T1000 (cell line): ENCODE measurements around the gene GRM1.
A peak's percentile ranks its signal among the peaks of the same experiment; 100 is the strongest.

Source experiments
- DNase-seq: peaks from one replicate; lab custom pipeline; 2025; ENCODE audit warnings: mixed read lengths; lab: John Stamatoyannopoulos, UW

The GRM1 gene

GRCh38 chr6:146028851-146029572, at the start of gene GRM1:
TSS of gene GRM1 (plus strand) at chr6:146029062. CDS start at chr6:146029518, 456 bp downstream.
- no peak for DNase-seq

DNA sequence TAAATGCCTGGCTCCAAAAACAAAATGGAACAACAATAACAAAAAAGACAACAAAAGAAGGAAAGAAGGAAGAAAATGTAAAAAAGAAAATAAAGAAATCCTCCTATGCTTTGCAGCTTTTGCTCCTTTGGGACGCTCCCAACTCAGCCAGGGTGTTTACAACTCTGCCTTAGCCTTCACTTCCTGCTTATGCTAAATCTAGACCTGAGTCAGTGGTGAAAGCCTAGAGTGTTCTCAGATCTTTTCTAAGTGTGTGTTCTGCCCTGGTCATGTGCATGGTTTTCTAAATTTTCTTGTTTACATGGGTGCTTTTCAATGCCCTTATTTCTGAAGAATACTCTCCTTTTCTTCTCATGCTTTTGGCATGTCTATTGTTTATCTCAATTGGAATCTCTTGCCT, 19.5 kb upstream of the GRM1 start:
- DNase-seq: no peak

GRCh38 chr6:146014233-146014632, 14.6 kb upstream of the GRM1 start:
- no peak for DNase-seq

GRCh38 chr6:146017672-146018071, 11.2 kb upstream of the GRM1 start:
- DNase-seq: no peak

GRCh38 chr6:146026873-146027272, 2.0 kb upstream of the GRM1 start:
- no peak for DNase-seq

GRCh38 chr6:146027586-146028251, 1.1 kb upstream of the GRM1 start:
- no peak for DNase-seq

- no peak for DNase-seq
Measured at GRCh38 chr6:146028252-146028795, 538 bp upstream of the GRM1 start.

DNA sequence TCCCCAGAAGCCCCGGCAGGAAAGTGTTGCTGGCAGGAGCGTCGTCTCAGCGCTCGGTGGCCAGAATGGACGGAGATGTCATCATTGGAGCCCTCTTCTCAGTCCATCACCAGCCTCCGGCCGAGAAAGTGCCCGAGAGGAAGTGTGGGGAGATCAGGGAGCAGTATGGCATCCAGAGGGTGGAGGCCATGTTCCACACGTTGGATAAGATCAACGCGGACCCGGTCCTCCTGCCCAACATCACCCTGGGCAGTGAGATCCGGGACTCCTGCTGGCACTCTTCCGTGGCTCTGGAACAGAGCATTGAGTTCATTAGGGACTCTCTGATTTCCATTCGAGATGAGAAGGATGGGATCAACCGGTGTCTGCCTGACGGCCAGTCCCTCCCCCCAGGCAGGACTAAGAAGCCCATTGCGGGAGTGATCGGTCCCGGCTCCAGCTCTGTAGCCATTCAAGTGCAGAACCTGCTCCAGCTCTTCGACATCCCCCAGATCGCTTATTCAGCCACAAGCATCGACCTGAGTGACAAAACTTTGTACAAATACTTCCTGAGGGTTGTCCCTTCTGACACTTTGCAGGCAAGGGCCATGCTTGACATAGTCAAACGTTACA, 817 bp downstream of the GRM1 start:
- DNase-seq: no peak

DNA sequence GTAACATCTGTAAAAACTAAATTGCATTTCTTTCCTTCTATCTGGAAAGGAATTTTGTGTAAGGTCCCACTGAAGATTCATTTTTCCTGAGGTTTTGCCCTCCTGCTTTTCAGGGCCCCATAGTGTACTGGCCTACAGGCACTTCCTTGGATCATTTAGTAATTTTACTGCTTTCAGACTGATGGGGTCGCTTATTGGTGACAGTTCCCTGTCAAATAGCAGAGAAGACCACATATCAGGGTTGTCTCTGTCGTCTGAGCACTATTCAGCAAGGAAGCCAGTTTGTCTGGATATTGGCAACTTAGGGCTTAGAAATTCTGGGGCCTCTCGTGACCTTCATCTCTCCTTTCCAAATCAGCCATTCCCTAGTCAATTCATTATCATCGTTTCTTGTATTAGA, 3.5 kb downstream of the GRM1 start:
- DNase-seq: no peak

DNA sequence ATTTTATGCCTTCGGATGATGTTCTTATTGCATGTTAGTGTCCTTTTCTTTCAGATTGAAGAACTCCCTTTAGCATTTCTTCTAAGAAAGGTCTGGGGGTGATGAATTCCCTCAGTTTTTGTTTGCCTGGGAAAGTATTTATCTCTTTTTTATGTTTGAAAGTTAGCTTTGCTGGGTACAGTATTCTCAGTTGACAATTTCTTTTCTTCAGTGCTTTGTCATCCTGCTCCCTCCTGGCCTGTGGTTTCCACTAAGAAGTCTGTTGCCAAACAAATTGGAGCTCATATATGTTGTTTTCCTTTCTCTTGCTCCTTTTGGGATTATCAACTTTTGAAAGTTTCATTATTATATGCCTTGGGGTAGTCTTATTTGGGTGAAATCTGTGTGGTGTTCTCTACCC, 11.5 kb downstream of the GRM1 start:
- DNase-seq: no peak

- DNase-seq: no peak
Measured at GRCh38 chr6:146041282-146041681, 12.4 kb downstream of the GRM1 start.

DNA sequence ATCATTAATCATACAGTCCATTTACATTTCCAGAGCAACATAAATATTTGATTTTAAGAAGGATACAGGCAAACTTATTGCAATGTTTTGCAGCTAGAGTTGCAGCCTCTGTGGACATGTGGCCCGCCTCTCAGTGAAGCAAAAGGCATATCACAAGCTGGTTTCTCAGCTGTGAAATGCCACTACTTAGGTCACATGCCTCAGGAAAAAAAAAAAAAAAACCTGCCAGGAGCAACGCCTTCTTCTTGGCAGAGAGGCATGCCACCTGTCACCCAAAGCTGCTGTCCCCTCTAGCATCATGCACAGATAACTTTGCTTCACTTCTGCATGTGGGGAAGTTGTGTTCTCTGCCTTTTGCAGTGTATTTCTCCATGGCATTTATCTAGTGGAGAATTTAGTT, 18.5 kb downstream of the GRM1 start:
- no peak for DNase-seq

DNA sequence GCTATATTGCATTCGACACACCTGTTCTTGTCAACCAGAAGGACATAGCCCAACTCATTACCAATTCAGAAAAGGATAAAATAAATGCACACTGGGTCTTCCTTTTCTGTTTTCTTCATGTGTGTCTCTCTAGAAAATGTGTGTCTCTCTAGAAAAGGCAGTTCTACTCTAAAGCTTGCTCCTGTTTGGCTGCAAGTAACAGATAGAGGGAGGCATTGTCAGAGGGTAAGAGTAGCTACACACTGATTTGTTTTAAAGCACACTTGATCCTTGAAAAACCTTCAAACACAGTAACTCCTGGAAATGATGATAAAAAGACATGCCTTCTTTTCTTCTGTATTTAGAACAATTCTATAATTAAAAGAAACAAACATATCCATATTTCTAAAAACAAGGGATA, 21.3 kb downstream of the GRM1 start:
- DNase-seq: no peak

DNA sequence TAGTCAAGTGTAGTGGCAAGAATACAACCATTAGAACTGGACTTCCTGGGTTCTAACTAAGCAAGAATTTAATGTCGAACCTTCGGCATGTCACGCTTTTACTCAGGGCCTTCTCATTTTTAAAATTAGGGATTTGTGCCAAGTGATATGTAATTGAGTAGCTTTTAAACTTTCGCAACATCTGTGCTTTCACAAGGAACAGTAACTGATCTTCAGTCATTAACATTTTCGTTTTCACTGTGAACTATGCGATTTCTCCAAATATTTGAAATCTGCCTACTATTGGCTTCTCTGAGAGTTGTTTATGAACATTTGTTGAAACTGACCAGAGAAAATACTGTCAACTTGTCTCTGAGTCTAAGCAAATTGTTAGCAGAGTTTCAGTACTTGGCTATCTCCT, 27.6 kb downstream of the GRM1 start:
- no peak for DNase-seq

DNA sequence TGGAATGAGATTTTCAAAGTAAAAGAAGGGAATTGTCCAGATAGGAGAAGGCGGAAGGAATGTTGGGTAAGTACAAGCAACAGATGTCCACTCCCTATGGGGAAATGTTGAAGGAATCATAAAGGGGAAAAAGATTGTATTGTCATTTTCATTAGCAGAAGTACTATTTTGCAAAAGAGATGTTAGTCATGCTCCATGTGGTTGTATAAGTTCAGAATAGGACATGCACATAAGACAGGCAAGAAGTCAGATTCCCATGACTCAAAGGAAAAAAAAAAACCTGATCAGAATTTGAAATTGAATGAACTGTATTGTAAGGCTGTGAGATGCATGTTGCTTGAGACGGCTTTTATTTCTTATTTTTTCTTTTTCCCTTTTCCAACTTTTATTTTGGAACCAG, 36.8 kb downstream of the GRM1 start:
- DNase-seq: no peak

GRCh38 chr6:146066506-146066905, 37.6 kb downstream of the GRM1 start:
- no peak for DNase-seq

- DNase-seq: no peak
Measured at GRCh38 chr6:146071781-146072180, 42.9 kb downstream of the GRM1 start.

GRCh38 chr6:146077992-146078391, 49.1 kb downstream of the GRM1 start:
- DNase-seq: no peak

GRCh38 chr6:146087386-146087785, 58.5 kb downstream of the GRM1 start:
- no peak for DNase-seq

DNA sequence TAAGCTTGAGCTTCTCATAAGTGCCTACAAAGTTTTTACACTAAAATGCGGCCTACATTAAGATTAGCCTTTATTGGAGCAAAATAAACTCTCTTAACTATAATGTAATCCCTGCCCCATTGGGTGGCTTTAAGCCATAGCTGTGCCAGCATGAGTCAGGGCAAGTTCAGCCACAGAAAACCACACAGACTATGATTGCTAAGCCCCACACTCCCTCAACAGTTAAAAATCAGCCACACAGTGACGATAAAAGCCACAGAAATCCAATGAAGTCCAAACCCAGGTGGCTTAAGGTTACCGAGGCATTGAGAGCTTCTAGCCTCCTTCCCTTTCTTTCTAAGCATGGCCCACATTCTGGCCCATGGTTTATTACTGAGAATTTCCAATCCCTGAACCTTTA, 61.6 kb downstream of the GRM1 start:
- DNase-seq: peak; percentile 4

DNA sequence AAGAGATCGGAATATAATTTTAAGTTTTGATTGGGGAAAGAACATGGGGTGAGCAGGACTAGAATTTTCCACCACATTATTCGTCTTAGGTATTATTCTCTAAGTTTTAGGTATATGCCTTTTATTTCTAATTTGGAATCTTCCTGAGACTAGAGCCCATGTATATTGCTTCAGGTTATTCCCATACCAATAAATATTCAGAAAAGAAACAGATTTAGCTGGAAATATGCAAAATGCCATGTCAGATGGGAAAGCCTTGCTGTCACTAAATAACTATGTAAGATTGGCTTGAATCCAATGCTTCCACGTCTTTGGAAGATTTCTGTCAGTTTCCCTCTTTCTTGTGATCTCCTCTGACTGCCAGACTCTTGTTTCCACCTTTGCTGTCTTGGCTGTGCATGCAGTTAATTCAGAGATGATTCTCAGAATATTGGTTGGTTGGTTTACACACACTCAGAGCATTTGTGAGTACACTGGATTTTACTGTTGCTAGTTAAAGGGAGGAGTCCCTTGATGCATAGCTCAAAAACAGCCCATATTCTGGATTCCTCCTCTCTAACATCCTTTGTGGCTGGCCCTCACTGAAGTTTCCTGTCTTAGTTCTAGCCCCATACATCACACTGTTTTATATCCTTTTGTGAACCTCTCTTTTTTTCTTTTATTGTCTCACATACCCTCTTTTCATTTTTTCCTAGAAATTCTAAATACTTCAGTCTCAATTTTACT, 64.3 kb downstream of the GRM1 start:
- DNase-seq: no peak

DNA sequence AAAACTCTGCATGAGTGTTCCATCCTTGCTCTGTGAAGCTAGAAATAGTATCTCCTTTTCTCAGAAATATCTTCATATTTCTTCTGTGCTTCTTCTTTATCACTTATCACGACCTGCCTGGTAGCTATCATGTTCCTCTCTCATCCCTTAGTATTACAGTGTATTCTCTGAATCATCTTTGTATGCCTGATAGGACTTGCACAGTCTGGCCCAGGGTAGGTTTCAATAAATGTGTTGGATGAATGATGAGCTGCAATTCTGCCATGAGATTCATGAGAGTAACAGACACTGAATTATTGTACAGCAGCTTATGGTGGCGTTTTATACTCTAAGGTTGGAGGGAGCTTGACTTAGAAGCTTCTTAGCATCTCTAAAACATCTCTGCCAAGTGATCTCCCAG, 66.6 kb downstream of the GRM1 start:
- no peak for DNase-seq
